Type B pancreatic cell (in vitro differentiated cells): Measurements from ENCODE around the gene KIF12. TPM values are rescaled to one million over a fixed set of nuclear protein-coding genes. Genes with fewer than 3 reads are reported as not detected.

ENCODE experiments used
- DNase-seq: peaks from one replicate; pipeline ENCODE4 v3.0.0; 2021; ENCODE audit warnings: mixed read lengths; ENCODE audit not compliant: unreplicated experiment; ENCODE audit errors: extremely low spot score
- H3K27ac Mint-ChIP-seq: 2 replicates; pipeline ENCODE4 v1.8.0; 2021; ENCODE audit warnings: mild to moderate bottlenecking, mixed read lengths
- H3K27me3 Mint-ChIP-seq: 2 replicates; pipeline ENCODE4 v1.8.0; 2021; ENCODE audit warnings: mixed read lengths
- H3K36me3 Mint-ChIP-seq: 2 replicates; pipeline ENCODE4 v1.8.0; 2021; ENCODE audit warnings: mixed read lengths
- H3K4me1 Mint-ChIP-seq: one replicate; pipeline ENCODE4 v1.8.0; 2021; ENCODE audit warnings: mixed read lengths; ENCODE audit not compliant: unreplicated experiment
- H3K4me3 Mint-ChIP-seq: 2 replicates; pipeline ENCODE4 v1.8.0; 2021; ENCODE audit warnings: mild to moderate bottlenecking, mixed read lengths
- H3K9me3 Mint-ChIP-seq: 2 replicates; pipeline ENCODE4 v1.8.0; 2021; ENCODE audit warnings: mixed read lengths
- CTCF ChIP-seq: fragments of 200-600 bp; sonication (generic); conservative IDR thresholded peaks from 2 replicates; pipeline ENCODE4 v1.5.0; 2021; ENCODE audit warnings: antibody characterized with exemption, mild to moderate bottlenecking
- total RNA-seq: library from RNA; stranded (reverse); gene quantifications from 2 replicates; pipeline ENCODE4 v1.2.1, GENCODE V29; 2021; ENCODE audit warnings: low replicate concordance

The KIF12 gene
- total RNA-seq, 1 donor from 2014 or later = 33.2 TPM

GRCh38 chr9:114056527-114056926 lies 42.6 kb downstream of the KIF12 start:
- TF ChIP-seq CTCF = no peak
- Mint-ChIP-seq H3K27me3 (no peaks in the 10 kb centered on the region), H3K27ac (no peak overlapping the region), H3K36me3 (peaks cover 19% of the 10 kb centered on the region), H3K4me1 (peaks cover 16% of the 10 kb centered on the region), H3K9me3 (no peaks in the 10 kb centered on the region), H3K4me3 (no peak overlapping the region)
- no peak for DNase-seq

DNA sequence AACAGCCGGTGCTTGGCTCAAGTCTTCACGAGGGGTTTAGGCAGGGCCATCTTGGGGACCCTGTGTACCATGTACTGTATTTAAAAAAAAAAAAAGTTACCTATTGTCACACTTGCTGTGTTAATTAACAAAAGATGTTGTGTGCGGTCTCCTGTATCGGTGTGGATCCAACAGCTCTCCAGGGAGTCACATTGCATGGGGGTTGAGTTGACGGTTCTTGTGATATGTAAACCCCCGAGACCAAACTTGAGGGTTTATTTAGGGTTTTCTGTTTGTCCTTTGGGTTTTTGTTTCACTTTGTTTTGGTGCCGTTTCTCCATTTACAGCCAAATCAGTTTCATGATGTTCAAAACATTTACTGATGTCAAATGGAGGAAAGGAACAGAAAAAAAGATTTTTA lies 43.2 kb downstream of the KIF12 start:
- Mint-ChIP-seq H3K9me3 (no peaks in the 10 kb centered on the region), H3K27ac (no peak overlapping the region), H3K27me3 (no peaks in the 10 kb centered on the region)

GRCh38 chr9:114055061-114055460 lies 44.0 kb downstream of the KIF12 start:
- peaks cover 11% of the 10 kb centered on the region for H3K4me1 Mint-ChIP-seq
- H3K27ac Mint-ChIP-seq = no peak overlapping the region
- peaks cover 24% of the 10 kb centered on the region for H3K36me3 Mint-ChIP-seq
- no peak for TF ChIP-seq CTCF
- H3K9me3 Mint-ChIP-seq = no peaks in the 10 kb centered on the region
- no peaks in the 10 kb centered on the region for H3K27me3 Mint-ChIP-seq
- no peak overlapping the region for H3K4me3 Mint-ChIP-seq
- peak; percentile 47 for DNase-seq

More for the DNA sequence above, 43.2 kb downstream of the KIF12 start:
- no peak for DNase-seq
- peaks cover 16% of the 10 kb centered on the region for H3K4me1 Mint-ChIP-seq
- peaks cover 20% of the 10 kb centered on the region for H3K36me3 Mint-ChIP-seq
- no peak for TF ChIP-seq CTCF
- H3K4me3 Mint-ChIP-seq = no peak overlapping the region

GRCh38 chr9:114054191-114054690 lies 44.9 kb downstream of the KIF12 start:
- Mint-ChIP-seq H3K4me1 (peaks cover 6% of the 10 kb centered on the region), H3K4me3 (no peak overlapping the region), H3K36me3 (peaks cover 28% of the 10 kb centered on the region), H3K9me3 (no peaks in the 10 kb centered on the region), H3K27me3 (no peaks in the 10 kb centered on the region), H3K27ac (no peak overlapping the region)
- no peak for TF ChIP-seq CTCF
- DNase-seq = peak; percentile 29

DNA sequence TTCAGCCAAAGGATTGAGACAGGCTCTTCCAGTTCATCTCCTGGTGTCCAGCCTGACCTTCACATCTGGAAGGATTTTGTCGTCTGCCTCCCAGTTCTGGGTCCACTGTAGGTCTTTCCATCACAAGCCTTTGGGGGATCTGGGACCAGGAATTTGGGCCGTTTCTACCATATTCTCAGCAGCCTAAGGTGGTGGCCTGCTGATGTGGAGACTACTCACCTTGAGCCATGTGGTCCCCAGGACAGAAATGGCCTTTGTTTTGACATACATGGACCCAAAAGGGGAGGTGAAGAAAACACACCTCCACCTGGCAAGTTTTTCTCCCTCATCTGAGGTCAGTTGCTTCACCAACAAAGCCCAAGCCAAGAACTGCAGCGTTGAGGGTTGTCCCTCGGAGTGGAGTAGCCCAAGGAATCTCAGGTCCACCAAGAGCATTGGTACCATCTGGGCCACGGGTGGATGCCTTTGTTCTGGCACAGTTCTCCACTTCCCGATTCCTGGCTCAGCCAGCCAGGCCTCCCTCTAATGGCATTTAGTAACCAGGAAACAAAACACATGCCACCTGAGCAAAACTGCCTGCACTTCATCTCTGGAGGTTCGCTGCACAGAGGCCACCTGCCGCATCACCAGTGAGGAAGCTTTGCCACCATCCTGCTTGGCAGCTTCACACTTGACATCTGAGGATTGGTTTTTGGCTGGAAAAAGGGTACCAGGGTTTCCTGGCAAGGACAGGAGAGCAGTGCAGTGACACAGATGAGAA lies 45.7 kb downstream of the KIF12 start:
- Mint-ChIP-seq H3K36me3 (peaks cover 30% of the 10 kb centered on the region), H3K9me3 (no peaks in the 10 kb centered on the region), H3K27me3 (no peaks in the 10 kb centered on the region), H3K4me1 (peaks cover 6% of the 10 kb centered on the region), H3K4me3 (no peak overlapping the region), H3K27ac (no peak overlapping the region)
- TF ChIP-seq CTCF = no peak
- peak; percentile 36 for DNase-seq
